NCI-H1436 (cell line): ENCODE data around the gene SND1.
"Not testable (repeated sequence)": the region's sequence is repeated elsewhere in the genome, so short reads cannot be mapped to it uniquely, and the experiment has no call there.

Source experiments
- DNase-seq: peaks from one replicate; lab custom pipeline; 2025; lab: John Stamatoyannopoulos, UW

SND1 gene

GRCh38 chr7:127961786-127962453 lies 309.9 kb downstream of the SND1 start:
- DNase-seq, result peak; percentile 69

- DNase-seq, result no peak
Measured at GRCh38 chr7:127962589-127963361, 310.8 kb downstream of the SND1 start.

- not testable (repeated sequence) for DNase-seq
Measured at GRCh38 chr7:127963850-127964249, 311.9 kb downstream of the SND1 start.

GRCh38 chr7:127967281-127967680 lies 315.3 kb downstream of the SND1 start:
- DNase-seq, result no peak

GRCh38 chr7:127968547-127968946 lies 316.6 kb downstream of the SND1 start:
- DNase-seq, result no peak

GRCh38 chr7:127973832-127974231 lies 321.8 kb downstream of the SND1 start:
- no peak for DNase-seq

GRCh38 chr7:127974446-127975035 lies 322.5 kb downstream of the SND1 start:
- no peak for DNase-seq

- DNase-seq, result no peak
Measured at GRCh38 chr7:127976056-127976737, 324.2 kb downstream of the SND1 start.

- DNase-seq, result no peak
Measured at GRCh38 chr7:127976738-127977120, 324.7 kb downstream of the SND1 start.

GRCh38 chr7:127978421-127978820 lies 326.4 kb downstream of the SND1 start:
- DNase-seq, result no peak

GRCh38 chr7:127979113-127979727 lies 327.2 kb downstream of the SND1 start:
- no peak for DNase-seq

- DNase-seq, result no peak
Measured at GRCh38 chr7:127979728-127980126, 327.7 kb downstream of the SND1 start.

GRCh38 chr7:127980901-127981300 lies 328.9 kb downstream of the SND1 start:
- no peak for DNase-seq

- DNase-seq, result no peak
Measured at GRCh38 chr7:127981965-127982364, 330.0 kb downstream of the SND1 start.

- DNase-seq, result no peak
Measured at GRCh38 chr7:127983804-127984332, 331.9 kb downstream of the SND1 start.

- no peak for DNase-seq
Measured at GRCh38 chr7:127986581-127987521, 334.9 kb downstream of the SND1 start.

- DNase-seq, result no peak
Measured at GRCh38 chr7:127988751-127989150, 336.8 kb downstream of the SND1 start.

GRCh38 chr7:127993317-127993716 lies 341.3 kb downstream of the SND1 start:
- no peak for DNase-seq

- no peak for DNase-seq
Measured at GRCh38 chr7:127993987-127994386, 342.0 kb downstream of the SND1 start.

- DNase-seq, result no peak
Measured at GRCh38 chr7:127995156-127995880, 343.3 kb downstream of the SND1 start.
